GM23338 (cell line): ENCODE measurements around the gene CTNS. TPM values are rescaled to one million over a fixed set of nuclear protein-coding genes. Genes with fewer than 3 reads are reported as not detected.
"Not testable (repeated sequence)": the region's sequence is repeated elsewhere in the genome, so short reads cannot be mapped to it uniquely, and the experiment has no call there.

ENCODE experiments used
- ATAC-seq: fragments of 200-7000 bp; cut with Tn5 transposase; 3 replicates; pipeline ENCODE4 v1.9.1; 2020
- DNase-seq: peaks from one replicate; pipeline ENCODE4 v3.0.0-alpha.2; 2015; ENCODE audit warnings: low spot score
- H2AFZ ChIP-seq: fragments of 200-600 bp; sonication (generic); 2 replicates; pipeline ENCODE4 v1.8.0; 2016; ENCODE audit warnings: antibody characterized with exemption, mild to moderate bottlenecking, moderate library complexity
- H3F3A ChIP-seq: fragments of 200-600 bp; sonication (generic); replicated peaks from 2 replicates; pipeline ENCODE4 v1.8.0; 2017; ENCODE audit warnings: antibody characterized with exemption, mixed run types, low read depth
- H3K27ac ChIP-seq: fragments of 200-600 bp; sonication (generic); 2 replicates; pipeline ENCODE4 v1.6.1; 2016; ENCODE audit warnings: low read depth
- H3K27me3 ChIP-seq: fragments of 200-600 bp; sonication (generic); 2 replicates; pipeline ENCODE4 v1.8.0; 2016; ENCODE audit warnings: mild to moderate bottlenecking, mixed run types, moderate library complexity; ENCODE audit not compliant: insufficient read depth
- H3K36me3 ChIP-seq: fragments of 200-600 bp; sonication (generic); 2 replicates; pipeline ENCODE4 v1.8.0; 2016; ENCODE audit warnings: mild to moderate bottlenecking; ENCODE audit not compliant: insufficient read depth
- H3K4me1 ChIP-seq: fragments of 200-600 bp; sonication (generic); 2 replicates; pipeline ENCODE4 v1.8.0; 2016; ENCODE audit warnings: mild to moderate bottlenecking, moderate library complexity; ENCODE audit not compliant: insufficient read depth
- H3K4me2 ChIP-seq: fragments of 200-600 bp; sonication (generic); 2 replicates; pipeline ENCODE4 v1.7.1; 2017; ENCODE audit warnings: mixed run types
- H3K4me3 ChIP-seq: fragments of 200-600 bp; sonication (generic); 2 replicates; pipeline ENCODE4 v1.6.1; 2016; ENCODE audit warnings: mixed run types
- H3K79me2 ChIP-seq: fragments of 200-600 bp; sonication (generic); replicated peaks from 2 replicates; pipeline ENCODE4 v1.8.0; 2017; ENCODE audit warnings: mild to moderate bottlenecking; ENCODE audit not compliant: insufficient read depth
- H3K9me2 ChIP-seq: fragments of 200-600 bp; sonication (generic); 2 replicates; pipeline ENCODE4 v1.8.0; 2017; ENCODE audit not compliant: insufficient read depth
- H4K20me1 ChIP-seq: fragments of 200-600 bp; sonication (generic); replicated peaks from 2 replicates; pipeline ENCODE4 v1.8.0; 2017; ENCODE audit warnings: mild to moderate bottlenecking; ENCODE audit not compliant: insufficient read depth
- H3K27ac Mint-ChIP-seq: 2 replicates; pipeline ENCODE4 v1.8.0; 2020; ENCODE audit warnings: inconsistent platforms, mild to moderate bottlenecking, moderate library complexity, mixed read lengths
- H3K27me3 Mint-ChIP-seq: 3 replicates; pipeline ENCODE4 v1.8.0; 2022; ENCODE audit warnings: low read depth, mild to moderate bottlenecking, moderate library complexity, mixed read lengths, inconsistent platforms; ENCODE audit not compliant: insufficient read depth, poor library complexity
- H3K36me3 Mint-ChIP-seq: 3 replicates; pipeline ENCODE4 v1.8.0; 2021; ENCODE audit warnings: low read depth, mild to moderate bottlenecking, inconsistent platforms, moderate library complexity, mixed read lengths
- H3K4me1 Mint-ChIP-seq: 3 replicates; pipeline ENCODE4 v1.8.0; 2020; ENCODE audit warnings: mild to moderate bottlenecking, inconsistent platforms, mixed read lengths
- H3K4me3 Mint-ChIP-seq: 3 replicates; pipeline ENCODE4 v1.8.0; 2021; ENCODE audit warnings: moderate library complexity, mild to moderate bottlenecking, inconsistent platforms, mixed read lengths
- H3K9me3 Mint-ChIP-seq: 3 replicates; pipeline ENCODE4 v1.8.0; 2020; ENCODE audit warnings: moderate library complexity, mild to moderate bottlenecking, inconsistent platforms, mixed read lengths
- JUNB ChIP-seq: IDR thresholded peaks from one replicate; pipeline ENCODE4 v1.6.1; 2016; ENCODE audit warnings: antibody characterized with exemption; ENCODE audit not compliant: unreplicated experiment
- REST ChIP-seq: IDR thresholded peaks from one replicate; pipeline ENCODE4 v1.6.1; 2018; ENCODE audit warnings: antibody characterized with exemption; ENCODE audit not compliant: unreplicated experiment
- STAT1 ChIP-seq: IDR thresholded peaks from one replicate; pipeline ENCODE4 v1.6.1; 2016; ENCODE audit warnings: antibody characterized with exemption; ENCODE audit not compliant: unreplicated experiment
- ZNF114 ChIP-seq: fragments of 250-450 bp; sonication (Bioruptor Pico); IDR thresholded peaks from 2 replicates; pipeline ENCODE4 v1.5.0; 2020; ENCODE audit warnings: mild to moderate bottlenecking, moderate library complexity
- ZNF462 ChIP-seq: fragments of 250-450 bp; sonication (Bioruptor Pico); IDR thresholded peaks from 2 replicates; pipeline ENCODE4 v1.5.0; 2020; ENCODE audit warnings: mild to moderate bottlenecking, moderate library complexity
- polyA plus RNA-seq: library from polyadenylated mRNA; unstranded; fragments of >200 nt; fragmentation: Nextera tagmentation; extraction: Ambion mirVana; gene quantifications from 2 replicates; pipeline ENCODE4 v1.2.1, GENCODE V29; 2016
- total RNA-seq: library from RNA; depleted of rRNA; stranded (reverse); fragments of >200 nt; shearing (Covaris generic); gene quantifications from 2 replicates; pipeline ENCODE4 v1.2.3, GENCODE V29; 2014

Gene CTNS
- total and polyA plus RNA-seq, 2 experiments from 2014 or later = 5.9 to 21.8 TPM

GRCh38 chr17:3704931-3705717 lies 68.6 kb downstream of the CTNS start (continued):
- no peak for TF ChIP-seq ZNF462 (CRISPR knock-in tag)
- TF ChIP-seq STAT1 = no peak
- no peak for TF ChIP-seq JUNB
- TF ChIP-seq REST = no peak
- no peak for TF ChIP-seq ZNF114 (CRISPR knock-in tag)

- not testable (repeated sequence) for H4K20me1 ChIP-seq, DNase-seq, H3K36me3 ChIP-seq, H3K27ac ChIP-seq, H3K9me3 Mint-ChIP-seq, H3K4me2 ChIP-seq, H3F3A ChIP-seq, H2AFZ ChIP-seq, H3K27ac Mint-ChIP-seq, H3K9me2 ChIP-seq, ATAC-seq, H3K79me2 ChIP-seq, H3K27me3 ChIP-seq, H3K4me1 ChIP-seq, H3K4me3 ChIP-seq, H3K4me1 Mint-ChIP-seq, H3K4me3 Mint-ChIP-seq
- Mint-ChIP-seq H3K27me3 (peaks cover 15% of the 10 kb centered on the region), H3K36me3 (peaks cover 14% of the 10 kb centered on the region)
Measured at GRCh38 chr17:3705718-3705984, 69.1 kb downstream of the CTNS start.
